ENCODE results near the gene CDCA5.

The CDCA5 gene, protein sequence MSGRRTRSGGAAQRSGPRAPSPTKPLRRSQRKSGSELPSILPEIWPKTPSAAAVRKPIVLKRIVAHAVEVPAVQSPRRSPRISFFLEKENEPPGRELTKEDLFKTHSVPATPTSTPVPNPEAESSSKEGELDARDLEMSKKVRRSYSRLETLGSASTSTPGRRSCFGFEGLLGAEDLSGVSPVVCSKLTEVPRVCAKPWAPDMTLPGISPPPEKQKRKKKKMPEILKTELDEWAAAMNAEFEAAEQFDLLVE

GRCh38 chr11:65083834-65084597, at the start of gene CDCA5, which contains the start of gene ZFPL1:
TSS of gene CDCA5 (minus strand) at chr11:65084040. CDS start at chr11:65083978, 62 bp downstream.
TSS of gene ZFPL1 (plus strand) at chr11:65084222. CDS start at chr11:65084699, 477 bp downstream.
- peak within 1 kb of the TSS; percentile 82 for H3K27ac ChIP-seq
- TF ChIP-seq, protein P1, sequence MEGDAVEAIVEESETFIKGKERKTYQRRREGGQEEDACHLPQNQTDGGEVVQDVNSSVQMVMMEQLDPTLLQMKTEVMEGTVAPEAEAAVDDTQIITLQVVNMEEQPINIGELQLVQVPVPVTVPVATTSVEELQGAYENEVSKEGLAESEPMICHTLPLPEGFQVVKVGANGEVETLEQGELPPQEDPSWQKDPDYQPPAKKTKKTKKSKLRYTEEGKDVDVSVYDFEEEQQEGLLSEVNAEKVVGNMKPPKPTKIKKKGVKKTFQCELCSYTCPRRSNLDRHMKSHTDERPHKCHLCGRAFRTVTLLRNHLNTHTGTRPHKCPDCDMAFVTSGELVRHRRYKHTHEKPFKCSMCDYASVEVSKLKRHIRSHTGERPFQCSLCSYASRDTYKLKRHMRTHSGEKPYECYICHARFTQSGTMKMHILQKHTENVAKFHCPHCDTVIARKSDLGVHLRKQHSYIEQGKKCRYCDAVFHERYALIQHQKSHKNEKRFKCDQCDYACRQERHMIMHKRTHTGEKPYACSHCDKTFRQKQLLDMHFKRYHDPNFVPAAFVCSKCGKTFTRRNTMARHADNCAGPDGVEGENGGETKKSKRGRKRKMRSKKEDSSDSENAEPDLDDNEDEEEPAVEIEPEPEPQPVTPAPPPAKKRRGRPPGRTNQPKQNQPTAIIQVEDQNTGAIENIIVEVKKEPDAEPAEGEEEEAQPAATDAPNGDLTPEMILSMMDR (conservative IDR thresholded peaks at IDR 0.05): no peak

GRCh38 chr11:65132988-65133700, 49.3 kb upstream of the CDCA5 start:
- TF ChIP-seq, protein P1 (conservative IDR thresholded peaks at IDR 0.05): no peak
- H3K27ac ChIP-seq: peak overlapping the region; percentile 100

DNA sequence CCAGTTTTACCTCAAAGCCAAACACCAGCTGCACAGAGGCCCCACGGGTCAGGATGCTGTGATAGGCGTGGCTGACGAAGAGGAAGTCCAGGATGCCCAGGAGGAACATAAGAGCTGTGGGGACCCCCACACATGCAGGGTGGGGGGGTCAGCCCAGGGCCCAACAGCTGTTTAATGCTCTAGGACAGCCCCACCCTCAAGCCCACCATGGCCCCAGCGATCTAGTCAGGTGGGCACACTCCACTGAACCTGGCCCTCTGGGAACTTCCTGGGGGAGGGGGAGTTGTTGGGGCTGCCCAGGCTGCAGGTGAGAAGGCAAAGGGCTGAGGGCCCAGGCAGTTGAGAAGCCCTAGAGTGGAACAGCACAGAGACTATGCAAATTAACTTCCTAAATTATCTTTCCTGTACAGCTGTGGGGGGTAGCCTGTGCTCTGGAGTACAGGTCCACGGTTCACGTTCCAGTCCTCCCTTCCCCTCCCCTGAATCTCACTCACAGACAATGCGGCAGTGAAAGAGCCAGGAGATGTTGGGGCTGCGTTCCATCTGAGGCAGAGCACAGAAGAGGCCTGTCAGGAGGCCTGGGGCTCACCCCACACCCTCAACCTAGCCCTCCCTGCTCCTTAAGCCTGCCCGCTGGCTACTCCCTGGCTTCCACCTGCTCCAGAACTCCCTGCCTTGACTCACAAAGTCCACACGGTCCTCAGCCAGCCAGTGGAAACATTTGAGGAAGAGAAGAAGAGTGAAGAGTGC, 48.6 kb upstream of the CDCA5 start:
- TF ChIP-seq, protein P1 (conservative IDR thresholded peaks at IDR 0.05): no peak
- H3K27ac ChIP-seq: peak overlapping the region; percentile 100

- TF ChIP-seq, protein P1 (conservative IDR thresholded peaks at IDR 0.05): no peak
- H3K27ac ChIP-seq: peak overlapping the region; percentile 100
These were observed 48.0 kb upstream of the CDCA5 start for GRCh38 chr11:65131895-65132237.

GRCh38 chr11:65131417-65131776, 47.6 kb upstream of the CDCA5 start:
- TF ChIP-seq, protein P1 (conservative IDR thresholded peaks at IDR 0.05): no peak
- peak overlapping the region; percentile 100; the same call in 1 of the 2 replicates for H3K27ac ChIP-seq

DNA sequence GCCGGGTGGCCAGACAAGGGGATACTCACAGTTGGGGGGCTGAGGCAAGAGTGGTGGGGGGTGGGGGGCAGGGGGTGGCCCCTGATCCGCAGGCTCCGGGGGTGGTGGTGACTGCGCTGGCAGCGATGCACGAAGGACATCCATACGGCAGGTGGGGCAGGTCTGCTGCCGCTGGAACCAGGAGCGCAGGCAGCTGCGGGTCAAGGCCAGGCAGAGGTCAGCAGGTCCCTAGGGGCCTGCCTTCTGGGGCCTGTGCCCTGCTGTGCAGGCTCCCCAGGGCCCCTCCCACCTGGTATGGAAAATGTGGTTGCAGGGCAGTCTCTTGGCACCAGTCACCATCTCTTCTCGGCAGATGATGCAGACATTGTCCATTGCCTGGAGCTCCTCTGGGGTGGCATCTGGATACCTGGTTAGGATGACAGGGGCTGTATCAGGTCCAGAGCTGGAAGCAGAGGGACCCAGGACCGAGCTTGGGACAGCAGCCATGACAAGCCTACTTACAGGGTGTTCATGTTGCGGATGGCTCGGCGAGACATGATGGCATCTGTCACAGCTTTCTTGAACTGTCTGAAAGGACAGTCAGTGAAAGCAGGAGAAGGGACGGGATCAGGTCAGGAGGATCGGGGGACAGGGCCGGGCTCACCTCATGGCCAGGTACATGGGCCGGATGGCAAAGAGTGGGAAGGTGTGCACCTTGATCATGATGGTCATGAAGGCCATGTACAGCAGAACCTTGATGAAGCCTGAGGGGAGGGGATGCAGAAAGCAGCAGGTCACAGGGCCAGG, 47.0 kb upstream of the CDCA5 start:
- no peak overlapping the region for H3K27ac ChIP-seq
- TF ChIP-seq, protein P1 (conservative IDR thresholded peaks at IDR 0.05): no peak

Data from VCaP (cell line).